NCI-H187 treated with DMSO at 0.1 percent for 48 hours (cell line): ENCODE results near the gene HAUS3.

ENCODE experiments used
- DNase-seq: peaks from one replicate; lab custom pipeline; 2025; lab: John Stamatoyannopoulos, UW

HAUS3 gene

GRCh38 chr4:2241410-2242353 lies at the start of gene HAUS3, which contains the start of gene POLN:
HAUS3 (minus strand) TSS chr4:2242121; CDS start chr4:2240946, 1,175 bp downstream.
POLN (minus strand) TSS chr4:2242121; CDS start chr4:2229231, 12,890 bp downstream.
- peak; percentile 74 for DNase-seq

GRCh38 chr4:2290974-2291704 lies 49.2 kb upstream of the HAUS3 start:
- DNase-seq: no peak

GRCh38 chr4:2290488-2290887 lies 48.6 kb upstream of the HAUS3 start:
- no peak for DNase-seq

- DNase-seq: no peak
These were observed 48.0 kb upstream of the HAUS3 start for GRCh38 chr4:2289955-2290333.

- DNase-seq: no peak
These were observed 47.5 kb upstream of the HAUS3 start for GRCh38 chr4:2289311-2289954.

- DNase-seq: no peak
These were observed 46.2 kb upstream of the HAUS3 start for GRCh38 chr4:2288051-2288541.

GRCh38 chr4:2287594-2287915 lies 45.6 kb upstream of the HAUS3 start:
- DNase-seq: no peak

- DNase-seq: no peak
These were observed 45.1 kb upstream of the HAUS3 start for GRCh38 chr4:2286904-2287593.

- DNase-seq: no peak
These were observed 43.9 kb upstream of the HAUS3 start for GRCh38 chr4:2285613-2286381.

GRCh38 chr4:2284934-2285612 lies 43.2 kb upstream of the HAUS3 start:
- no peak for DNase-seq

- no peak for DNase-seq
These were observed 42.4 kb upstream of the HAUS3 start for GRCh38 chr4:2284161-2284933.

- no peak for DNase-seq
These were observed 41.3 kb upstream of the HAUS3 start for GRCh38 chr4:2283199-2283711.

GRCh38 chr4:2281575-2282343 lies 39.8 kb upstream of the HAUS3 start:
- DNase-seq: no peak

GRCh38 chr4:2280531-2281300 lies 38.8 kb upstream of the HAUS3 start:
- no peak for DNase-seq

- no peak for DNase-seq
These were observed 36.0 kb upstream of the HAUS3 start for GRCh38 chr4:2277956-2278355.

- DNase-seq: no peak
These were observed 34.8 kb upstream of the HAUS3 start for GRCh38 chr4:2276581-2277325.
